HepG2 (cell line): ENCODE results near the gene CD300LB. TPM values are rescaled to one million over a fixed set of nuclear protein-coding genes. Genes with fewer than 3 reads are reported as not detected.

Experiments used
- ATM ChIP-seq: fragments of 450-650 bp; IDR thresholded peaks from 2 replicates; pipeline ENCODE4 v1.7.1; 2017; ENCODE audit warnings: mild to moderate bottlenecking, borderline replicate concordance
- CBX1 ChIP-seq: IDR thresholded peaks from one replicate; pipeline ENCODE4 v1.6.1; 2016; ENCODE audit warnings: antibody characterized with exemption, low read depth
- CHD4 ChIP-seq: fragments of 200-600 bp; sonication (generic); IDR thresholded peaks from 2 replicates; pipeline ENCODE4 v1.7.0; 2017; ENCODE audit warnings: mild to moderate bottlenecking, low read length, borderline replicate concordance
- GATAD2A ChIP-seq: IDR thresholded peaks from 2 replicates; pipeline ENCODE4 v1.6.1; 2016
- GPN1 ChIP-seq: sonication (generic); formaldehyde crosslinking; IDR thresholded peaks from 2 replicates; pipeline ENCODE4 v1.5.1; 2020; ENCODE audit warnings: missing genetic modification reagents, borderline replicate concordance
- KLF6 ChIP-seq: IDR thresholded peaks from 2 replicates; pipeline ENCODE4 v1.8.0; 2016; ENCODE audit warnings: missing biosample characterization, missing genetic modification reagents
- NPAS2 ChIP-seq: sonication (generic); formaldehyde crosslinking; IDR thresholded peaks from 2 replicates; pipeline ENCODE4 v1.8.0; 2022; ENCODE audit warnings: mild to moderate bottlenecking, missing genetic modification reagents, borderline replicate concordance
- POLR2AphosphoS2 ChIP-seq: IDR thresholded peaks from 2 replicates; pipeline ENCODE4 v1.6.1; 2011; ENCODE audit warnings: low read depth, low read length, improper control_type of control experiment
- RAD51 ChIP-seq: fragments of 450-650 bp; IDR thresholded peaks from 2 replicates; pipeline ENCODE4 v1.6.1; 2016; ENCODE audit warnings: borderline replicate concordance
- RERE ChIP-seq: IDR thresholded peaks from 2 replicates; pipeline ENCODE4 v1.6.1; 2016; ENCODE audit warnings: low read depth, missing genetic modification reagents, missing compliant biosample characterization
- TERF1 ChIP-seq: sonication (generic); formaldehyde crosslinking; IDR thresholded peaks from 2 replicates; pipeline ENCODE4 v1.8.0; 2022; ENCODE audit warnings: mild to moderate bottlenecking, missing genetic modification reagents, moderate library complexity
- U2AF1 ChIP-seq: fragments of 200-400 bp; formaldehyde crosslinking; optimal IDR thresholded peaks from 2 replicates; pipeline ENCODE3; 2017; ENCODE audit warnings: mild to moderate bottlenecking, low read depth, low read length
- ZBTB14 ChIP-seq: sonication (generic); formaldehyde crosslinking; IDR thresholded peaks from 2 replicates; pipeline ENCODE4 v1.4.0; 2020; ENCODE audit warnings: missing genetic modification reagents
- ZBTB4 ChIP-seq: sonication (generic); formaldehyde crosslinking; IDR thresholded peaks from 2 replicates; pipeline ENCODE4 v1.4.0; 2020; ENCODE audit warnings: missing genetic modification reagents, mild to moderate bottlenecking, borderline replicate concordance
- ZNF512B ChIP-seq: sonication (generic); formaldehyde crosslinking; IDR thresholded peaks from 2 replicates; pipeline ENCODE4 v1.5.1; 2020; ENCODE audit warnings: missing genetic modification reagents, mild to moderate bottlenecking, borderline replicate concordance
- ZNF768 ChIP-seq: sonication (generic); formaldehyde crosslinking; IDR thresholded peaks from 2 replicates; pipeline ENCODE4 v1.4.0; 2020; ENCODE audit warnings: missing genetic modification reagents
- polyA plus RNA-seq, 8 experiments: library from polyadenylated mRNA; depleted of rRNA in 3 of 8; stranded (reverse) in 7 of 8; unstranded in 1 of 8; fragments of >200 nt; fragmentation: Illumina TruSeq in 4 of 8; extraction: Trizol in 4 of 8; gene quantifications; 2 replicates each; pipeline versions ENCODE4 v1.2.1 to v1.2.3, GENCODE V29; 2011 to 2016; ENCODE audit warnings: low read depth in 4 of 8, missing spikeins in 1 of 8, mixed read lengths in 1 of 8; ENCODE audit not compliant: insufficient read depth in 1 of 8
- total RNA-seq, 5 experiments: library from RNA; depleted of rRNA; stranded (reverse); fragments of >200 nt; fragmentation: Illumina TruSeq; extraction: Trizol; gene quantifications; 2 replicates each; pipeline ENCODE4 v1.2.3, GENCODE V29; 2016; ENCODE audit warnings: low read depth in 1 of 5

The CD300LB gene
- total and polyA plus RNA-seq, 2 of the 13 experiments (the other 11 are each of a cell fraction or from before 2014, with no cell fraction given) = not detected

GRCh38 chr17:74513987-74514631 lies 17.2 kb downstream of the CD300LB start (continued):
- TF ChIP-seq ZBTB14 = no peak
- peak; percentile 99 for TF ChIP-seq RAD51
- no peak for TF ChIP-seq GPN1 (CRISPR knock-in tag)
- peak; percentile 100 for TF ChIP-seq CHD4
- no peak for TF ChIP-seq U2AF1
- TF ChIP-seq RERE = no peak
- no peak for TF ChIP-seq TERF1 (CRISPR knock-in tag)
- peak; percentile 14; the same call in 1 of the 2 replicates for TF ChIP-seq ATM
- no peak for TF ChIP-seq ZNF512B
- peak; percentile 7 for TF ChIP-seq CBX1
- TF ChIP-seq POLR2AphosphoS2 = no peak
- TF ChIP-seq KLF6 (CRISPR knock-in tag) = no peak
- no peak for TF ChIP-seq GATAD2A (CRISPR knock-in tag)
- TF ChIP-seq ZNF768 (CRISPR knock-in tag) = no peak
- TF ChIP-seq ZBTB4 (CRISPR knock-in tag) = no peak
- TF ChIP-seq NPAS2 = no peak
